Measurements from ENCODE around the gene CACNA1C.

Gene CACNA1C

GRCh38 chr12:2259369-2259768 lies 206.6 kb downstream of the CACNA1C start:
- no peak overlapping the region for H3K4me3 ChIP-seq (replicated peaks in 1 of 2; ENCODE audit: low read depth in 2 of 2, low read length in 2 of 2)
- TF ChIP-seq CTCF (IDR thresholded peaks at IDR 0.05; ENCODE audit: low read depth, low read length): no peak
- peak; percentile 22 to 51 for DNase-seq (ENCODE audit: low read depth in 2 of 2)

GRCh38 chr12:2260441-2260840 lies 207.7 kb downstream of the CACNA1C start:
- no peak for TF ChIP-seq CTCF (IDR thresholded peaks at IDR 0.05; ENCODE audit: low read depth, low read length)
- H3K4me3 ChIP-seq (replicated peaks in 1 of 2; ENCODE audit: low read depth in 2 of 2, low read length in 2 of 2): no peak overlapping the region
- DNase-seq (ENCODE audit: low read depth in 2 of 2): no peak

GRCh38 chr12:2261708-2262107 lies 208.9 kb downstream of the CACNA1C start:
- no peak for TF ChIP-seq CTCF (IDR thresholded peaks at IDR 0.05; ENCODE audit: low read depth, low read length)
- DNase-seq (ENCODE audit: low read depth in 2 of 2): no peak
- H3K4me3 ChIP-seq (replicated peaks in 1 of 2; ENCODE audit: low read depth in 2 of 2, low read length in 2 of 2): no peak overlapping the region

- DNase-seq (ENCODE audit: low read depth in 2 of 2): no peak
- TF ChIP-seq CTCF (IDR thresholded peaks at IDR 0.05; ENCODE audit: low read depth, low read length): no peak
- H3K4me3 ChIP-seq (replicated peaks in 1 of 2; ENCODE audit: low read depth in 2 of 2, low read length in 2 of 2): no peak overlapping the region
Observed at GRCh38 chr12:2262449-2262848, 209.7 kb downstream of the CACNA1C start.

- H3K4me3 ChIP-seq (replicated peaks in 1 of 2; ENCODE audit: low read depth in 2 of 2, low read length in 2 of 2): no peak overlapping the region
- TF ChIP-seq CTCF (IDR thresholded peaks at IDR 0.05; ENCODE audit: low read depth, low read length): no peak
Observed at GRCh38 chr12:2263901-2264300, 211.1 kb downstream of the CACNA1C start.

GRCh38 chr12:2264651-2265232 lies 212.0 kb downstream of the CACNA1C start:
- DNase-seq (ENCODE audit: low read depth in 2 of 2): peak; percentile 92 to 96
- no peak for TF ChIP-seq CTCF (IDR thresholded peaks at IDR 0.05; ENCODE audit: low read depth, low read length)

More at GRCh38 chr12:2263901-2264300, 211.1 kb downstream of the CACNA1C start:
- DNase-seq (ENCODE audit: low read depth in 2 of 2): no peak

More at GRCh38 chr12:2264651-2265232, 212.0 kb downstream of the CACNA1C start:
- no peak overlapping the region for H3K4me3 ChIP-seq (replicated peaks in 1 of 2; ENCODE audit: low read depth in 2 of 2, low read length in 2 of 2)
